ENCODE data around the gene PTCD1.
"Not testable (repeated sequence)": the region's sequence is repeated elsewhere in the genome, so short reads cannot be mapped to it uniquely, and the experiment has no call there.

The PTCD1 gene

GRCh38 chr7:99407872-99408378 lies 30.7 kb downstream of the PTCD1 start:
- DNase-seq (ENCODE audit: low spot score) = peak; percentile 56

GRCh38 chr7:99406557-99406956 lies 32.0 kb downstream of the PTCD1 start:
- DNase-seq (ENCODE audit: low spot score) = no peak

DNA sequence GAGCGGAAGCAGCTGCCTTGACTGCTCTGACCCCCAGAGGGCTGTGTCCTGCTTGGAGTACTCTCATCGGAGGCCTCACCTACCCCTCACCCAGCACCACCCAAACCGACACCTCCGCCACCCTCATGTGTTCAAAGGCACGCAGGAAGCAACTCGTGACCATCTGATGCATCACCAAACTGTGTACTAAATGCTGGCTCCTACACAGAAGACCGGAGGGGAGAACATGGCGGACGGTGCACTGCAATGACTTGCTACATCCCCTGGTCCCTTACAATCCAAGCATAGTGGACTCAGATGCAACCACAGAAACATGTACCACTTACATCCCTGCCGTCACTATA lies 33.6 kb downstream of the PTCD1 start:
- no peak for DNase-seq (ENCODE audit: low spot score)

DNA sequence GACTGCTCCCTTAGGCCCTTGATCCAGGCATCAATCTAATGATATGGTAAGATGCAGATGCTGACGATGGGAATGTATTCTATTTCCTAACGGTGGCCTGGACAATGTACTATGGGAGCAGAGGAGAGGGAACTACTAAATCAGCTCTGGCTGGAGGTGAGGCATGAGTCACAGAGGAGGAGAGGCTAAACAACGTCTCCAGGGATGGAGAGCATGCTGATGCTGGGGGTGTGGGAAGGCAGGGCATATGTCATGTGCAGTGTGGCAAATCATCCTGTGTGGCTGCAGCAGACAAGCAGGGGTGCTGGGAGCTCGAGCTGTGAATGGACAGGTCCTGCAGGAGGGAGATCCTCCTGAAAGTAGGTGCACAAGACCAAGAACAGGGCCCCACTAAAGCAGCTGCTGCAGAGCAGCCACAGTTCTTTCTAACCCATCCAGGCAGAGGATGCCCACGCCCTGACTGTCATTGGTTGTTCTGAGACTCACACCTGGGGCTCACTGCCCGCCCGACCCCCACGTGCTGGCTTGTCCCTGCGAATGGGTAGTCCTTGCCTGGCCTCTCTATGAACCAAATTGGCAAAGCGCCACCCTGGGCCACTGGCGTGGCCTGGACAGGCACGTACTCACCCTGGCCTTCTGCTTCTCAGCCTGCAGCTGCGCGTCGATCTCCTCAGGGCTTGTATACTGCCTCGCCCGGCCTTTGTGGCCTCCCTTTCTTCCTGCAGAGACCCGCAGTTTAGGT lies 34.2 kb downstream of the PTCD1 start:
- DNase-seq (ENCODE audit: low spot score) = no peak

GRCh38 chr7:99403764-99404163 lies 34.8 kb downstream of the PTCD1 start:
- DNase-seq (ENCODE audit: low spot score) = no peak

GRCh38 chr7:99402854-99403253 lies 35.7 kb downstream of the PTCD1 start:
- no peak for DNase-seq (ENCODE audit: low spot score)

DNA sequence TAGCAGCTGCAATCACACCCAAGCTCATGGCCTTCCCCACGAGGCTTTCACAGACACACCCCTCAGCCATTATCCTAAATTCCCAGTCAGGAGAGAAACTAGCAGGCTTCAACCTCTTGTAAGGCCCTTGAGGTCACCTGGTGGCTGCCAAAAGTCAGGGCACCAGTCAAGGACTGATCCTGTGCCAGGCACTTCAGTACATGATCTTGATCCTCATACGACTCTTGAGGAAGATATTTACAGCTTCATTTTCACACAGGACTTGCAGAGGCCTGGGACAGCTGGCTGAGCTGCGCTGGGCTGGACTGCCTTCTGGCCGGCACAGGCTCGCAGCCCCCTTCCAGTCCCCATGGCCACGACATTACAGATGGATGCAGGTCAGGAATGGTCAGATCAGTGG lies 39.0 kb downstream of the PTCD1 start:
- no peak for DNase-seq (ENCODE audit: low spot score)

DNA sequence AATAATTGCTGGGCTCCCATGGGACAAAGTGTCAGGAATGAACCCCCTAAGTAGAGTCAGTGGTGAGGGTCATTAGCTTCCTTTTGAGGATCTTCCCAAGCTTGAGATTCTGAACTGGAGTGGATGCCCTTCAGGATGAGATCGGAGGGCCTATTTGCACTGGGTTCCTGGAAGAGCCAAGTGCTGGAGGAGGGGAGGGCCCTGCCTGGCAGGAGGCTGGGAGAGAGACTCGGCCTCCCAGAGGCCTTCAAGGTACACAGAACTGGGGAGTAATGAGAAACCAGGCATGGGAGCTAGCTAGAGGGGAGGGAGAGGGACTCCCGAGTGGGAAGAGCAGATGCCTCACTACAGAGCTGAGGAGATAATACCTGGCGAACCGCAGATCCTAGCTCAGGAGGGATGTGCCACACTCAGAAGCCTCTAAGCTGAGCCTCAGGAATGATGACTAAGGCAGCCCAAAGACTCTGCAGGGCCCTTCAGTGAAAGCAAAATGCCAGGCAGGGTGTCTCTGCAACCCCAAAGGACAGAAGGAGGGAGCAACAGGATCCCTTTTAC lies 39.6 kb downstream of the PTCD1 start:
- no peak for DNase-seq (ENCODE audit: low spot score)

- DNase-seq (ENCODE audit: low spot score) = no peak
Observed at GRCh38 chr7:99397297-99397983, 41.2 kb downstream of the PTCD1 start.

GRCh38 chr7:99396418-99397296 lies 41.9 kb downstream of the PTCD1 start:
- DNase-seq (ENCODE audit: low spot score) = no peak

DNA sequence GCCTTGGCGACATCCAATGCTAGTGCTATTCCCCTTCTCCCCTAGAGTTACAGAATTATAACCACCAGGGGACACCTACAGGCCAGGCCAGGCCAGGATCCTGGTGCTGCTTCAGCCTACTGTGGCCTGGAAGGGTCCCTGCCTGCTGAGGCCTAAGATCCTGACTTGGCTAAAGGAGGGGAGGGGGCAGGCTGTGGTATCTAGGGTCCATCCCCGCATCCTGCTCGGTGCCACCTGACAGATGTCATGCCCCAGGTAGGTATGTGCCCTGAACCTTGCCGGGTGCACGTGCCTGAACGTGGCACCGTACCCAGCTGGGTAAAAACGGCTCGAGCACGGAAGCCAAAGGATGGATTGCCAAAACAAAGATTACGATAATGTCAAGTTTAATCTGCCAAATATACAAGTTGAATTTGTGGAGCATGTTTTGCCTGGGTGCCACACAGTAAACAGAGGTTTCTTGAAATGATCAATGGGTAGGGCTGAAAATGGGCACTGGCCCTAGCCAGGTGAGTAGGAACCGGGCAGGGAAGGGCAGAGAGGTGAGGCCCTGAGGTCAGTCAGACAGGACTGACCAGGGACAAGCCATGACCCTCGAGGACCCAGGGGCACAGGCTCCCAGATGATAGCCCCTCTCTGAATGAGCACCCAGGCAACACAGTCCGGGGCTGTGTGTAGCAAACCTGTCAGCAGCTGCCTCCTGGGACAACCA lies 42.8 kb downstream of the PTCD1 start:
- no peak for DNase-seq (ENCODE audit: low spot score)

DNA sequence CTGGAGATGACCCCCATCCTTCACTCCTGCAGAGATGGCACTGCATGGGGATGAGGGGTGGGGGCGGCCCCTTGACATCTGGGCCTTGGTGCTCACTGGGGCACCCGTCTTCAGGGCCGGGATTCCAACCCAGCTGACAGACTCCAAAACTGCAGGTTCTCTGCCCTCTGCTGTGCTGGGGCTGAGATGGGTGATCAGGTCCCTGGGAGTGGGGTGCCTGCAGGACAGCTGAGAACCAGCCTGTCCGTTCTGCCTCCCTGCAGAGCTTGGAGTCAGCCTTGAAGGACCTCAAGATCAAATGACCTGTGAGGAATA lies 44.5 kb downstream of the PTCD1 start:
- DNase-seq (ENCODE audit: low spot score) = no peak

DNA sequence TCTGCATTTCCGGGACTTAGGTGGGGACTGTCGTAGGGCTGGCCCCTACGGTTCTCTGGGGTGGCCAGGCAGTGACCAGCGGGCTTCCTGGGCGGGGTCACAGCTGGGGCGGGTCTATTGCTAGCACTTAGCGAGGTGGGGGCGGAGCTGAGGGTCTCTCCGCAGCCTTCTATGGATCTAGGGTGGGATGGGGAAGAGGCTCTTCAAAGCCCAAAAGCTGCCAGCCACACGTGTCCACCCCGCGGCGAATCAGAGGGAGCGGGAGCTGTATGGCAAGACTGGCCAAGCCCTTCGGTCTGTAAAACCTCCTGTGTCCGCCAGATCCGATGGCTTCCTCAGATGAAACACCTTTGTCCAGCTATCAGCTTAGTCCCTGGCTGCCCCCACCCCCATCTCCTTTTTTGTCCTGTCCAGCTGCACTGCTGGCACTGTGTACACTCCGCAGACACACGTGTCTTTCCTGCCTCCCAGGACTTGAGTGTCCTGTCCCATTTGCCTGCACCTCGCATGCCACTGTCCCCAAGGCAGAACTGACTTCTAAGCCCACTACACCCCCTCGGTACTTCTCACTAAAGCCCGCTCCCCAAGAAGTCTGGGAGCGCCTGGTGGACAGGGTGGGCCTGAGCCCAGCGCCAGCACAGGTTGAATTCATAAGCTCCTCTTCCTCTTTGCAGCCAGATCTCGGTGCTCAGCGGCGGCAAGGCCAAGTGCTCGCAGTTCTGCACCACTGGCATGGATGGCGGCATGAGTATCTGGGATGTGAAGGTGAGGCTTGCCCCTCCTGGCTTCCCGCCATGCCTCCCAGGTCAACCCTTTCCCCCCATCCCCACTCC lies 45.0 kb downstream of the PTCD1 start:
- DNase-seq (ENCODE audit: low spot score) = no peak

DNA sequence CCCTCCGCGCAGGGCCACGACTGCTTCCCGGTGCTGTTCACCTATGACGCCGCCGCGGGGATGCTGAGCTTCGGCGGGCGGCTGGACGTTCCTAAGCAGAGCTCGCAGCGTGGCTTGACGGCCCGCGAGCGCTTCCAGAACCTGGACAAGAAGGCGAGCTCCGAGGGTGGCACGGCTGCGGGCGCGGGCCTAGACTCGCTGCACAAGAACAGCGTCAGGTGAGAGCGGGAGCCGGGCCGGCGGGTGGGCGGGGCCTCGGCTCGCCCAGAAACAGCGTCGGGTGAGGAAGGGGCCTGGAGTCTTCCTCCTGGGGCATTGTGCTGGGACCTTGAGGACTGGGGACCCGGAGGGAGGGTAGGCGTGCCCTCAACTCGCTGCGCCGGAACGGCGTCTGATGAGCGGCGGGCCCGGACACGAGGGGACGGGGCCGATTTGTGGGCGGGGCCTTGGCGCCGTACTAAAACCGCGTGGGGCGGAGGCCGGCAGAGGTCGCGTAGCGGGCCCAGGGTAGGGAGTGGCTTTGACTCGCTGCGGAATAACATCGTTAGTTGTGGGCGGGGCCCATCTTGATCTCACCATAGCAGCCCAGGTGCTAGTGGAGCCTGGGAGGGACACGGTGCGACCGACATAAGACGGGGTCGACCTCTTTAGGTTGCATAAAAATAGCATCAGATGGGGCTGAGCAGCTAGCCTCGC lies 45.8 kb downstream of the PTCD1 start:
- no peak for DNase-seq (ENCODE audit: low spot score)

DNA sequence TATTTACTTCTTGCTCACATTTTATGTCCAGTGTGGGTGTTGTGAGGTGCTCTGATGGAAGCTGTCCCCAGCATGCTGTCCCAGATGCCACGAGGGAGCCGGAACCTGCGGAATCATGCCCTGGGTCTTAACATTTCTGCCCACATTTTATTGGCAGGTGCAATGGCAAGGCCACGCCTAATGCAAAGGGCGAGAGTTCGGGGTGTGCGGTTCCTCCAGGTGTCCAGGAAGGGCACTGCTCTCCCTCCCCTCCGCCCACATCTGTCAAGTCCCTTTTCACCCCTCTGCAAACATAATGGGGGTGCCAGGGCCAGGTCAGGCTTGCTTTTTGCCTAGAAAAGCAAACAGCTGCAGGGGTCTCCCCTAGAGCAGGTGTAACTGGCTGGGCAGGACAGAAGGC lies 46.6 kb downstream of the PTCD1 start:
- DNase-seq (ENCODE audit: low spot score) = no peak

DNA sequence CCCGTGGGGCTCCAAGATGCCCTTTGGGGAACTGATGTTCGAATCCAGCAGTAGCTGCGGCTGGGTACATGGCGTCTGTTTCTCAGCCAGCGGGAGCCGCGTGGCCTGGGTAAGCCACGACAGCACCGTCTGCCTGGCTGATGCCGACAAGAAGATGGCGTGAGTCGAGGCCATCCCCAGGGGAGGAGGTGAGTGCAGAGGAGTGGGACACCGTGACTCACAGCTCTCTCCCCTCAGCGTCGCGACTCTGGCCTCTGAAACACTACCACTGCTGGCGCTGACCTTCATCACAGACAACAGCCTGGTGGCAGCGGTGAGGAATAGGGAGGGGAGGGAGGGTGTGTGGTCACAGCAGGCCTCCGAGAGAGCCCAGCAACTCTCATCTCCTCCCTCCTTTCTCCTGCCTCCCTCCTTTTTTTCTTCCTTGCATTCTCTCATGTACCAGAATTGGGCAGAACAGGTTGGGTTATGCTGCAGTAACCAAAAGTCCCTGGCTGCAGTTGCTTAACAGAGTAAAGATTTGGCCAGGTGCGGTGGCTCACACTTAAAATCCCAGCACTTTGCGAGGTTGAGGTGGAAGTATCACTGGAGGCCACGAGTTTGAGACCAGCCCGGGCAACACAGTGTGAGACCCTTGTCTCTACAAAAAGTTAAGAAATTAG lies 47.5 kb downstream of the PTCD1 start:
- no peak for DNase-seq (ENCODE audit: low spot score)

DNA sequence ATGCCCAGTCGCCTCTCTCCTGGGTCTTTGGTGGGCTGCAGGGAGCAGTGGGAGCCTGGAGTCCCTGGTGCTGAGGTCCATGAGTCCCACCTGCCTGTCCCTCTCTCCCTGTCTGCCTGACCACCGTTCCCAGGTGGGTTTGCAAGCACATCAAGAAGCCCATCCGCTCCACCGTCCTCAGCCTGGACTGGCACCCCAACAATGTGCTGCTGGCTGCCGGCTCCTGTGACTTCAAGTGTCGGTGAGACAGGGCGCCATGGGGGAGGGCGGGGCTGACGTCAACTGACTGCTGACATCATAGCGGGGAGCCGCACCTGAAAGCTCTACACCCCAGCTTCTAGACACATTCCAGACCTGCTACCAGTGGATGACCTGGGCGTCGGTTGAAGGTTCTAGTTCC lies 48.8 kb downstream of the PTCD1 start:
- DNase-seq (ENCODE audit: low spot score) = no peak

- no peak for DNase-seq (ENCODE audit: low spot score)
Observed at GRCh38 chr7:99387912-99388311, 50.7 kb downstream of the PTCD1 start.

GRCh38 chr7:99387239-99387635 lies 51.4 kb downstream of the PTCD1 start:
- DNase-seq (ENCODE audit: low spot score) = not testable (repeated sequence)

Data from HuH-7 (cell line).